ENCODE data around the gene ZNF160. TPM values are rescaled to one million over a fixed set of nuclear protein-coding genes. Genes with fewer than 3 reads are reported as not detected.
"Not testable (repeated sequence)": the region's sequence is repeated elsewhere in the genome, so short reads cannot be mapped to it uniquely, and the experiment has no call there.

Gene ZNF160
- total and polyA plus RNA-seq, 2 of the 4 experiments (the other 2 are of a cell fraction), result 22.6 to 26.9 TPM

DNA sequence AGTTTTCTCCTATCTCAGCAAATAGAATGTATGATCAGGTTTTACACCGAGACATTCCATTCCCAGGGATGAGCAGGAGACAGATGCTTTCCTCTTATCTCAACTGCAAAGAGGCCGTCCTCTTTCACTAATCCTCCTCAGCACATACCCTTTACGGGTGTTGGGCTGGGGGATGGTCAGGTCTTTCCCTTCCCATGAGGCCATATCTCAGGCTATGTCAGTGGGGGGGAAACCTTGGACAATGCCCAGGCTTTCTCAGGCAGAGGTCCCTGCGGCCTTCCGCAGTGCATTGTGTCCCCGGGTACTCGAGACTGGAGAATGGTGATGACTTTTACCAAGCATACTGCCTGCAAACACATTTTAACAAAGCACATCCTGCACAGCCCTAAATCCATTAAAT, 74.9 kb downstream of the ZNF160 start:
- H3K4ac ChIP-seq (ENCODE audit: low read depth, low read length); intact Hi-C loops (cut with micrococcal nuclease); DNase-seq; ATAC-seq (ENCODE audit: low read depth); H2BK5ac ChIP-seq (ENCODE audit: low read depth, low read length, poor library complexity, severe bottlenecking); H3K14ac ChIP-seq (replicated peaks; ENCODE audit: low read depth, low read length); H3K9me1 ChIP-seq (ENCODE audit: insufficient read depth, low read length); H2AK5ac ChIP-seq (ENCODE audit: low read depth, low read length); H3K4me1 ChIP-seq (ENCODE audit: control insufficient read depth, insufficient read depth, low read length); H3K79me1 ChIP-seq (ENCODE audit: low read depth in 1 of 2, low read length in 2 of 2); H3K9ac ChIP-seq (ENCODE audit: low read depth, low read length); POLR2A ChIA-PET (ENCODE audit: unreplicated experiment); H4K20me1 ChIP-seq (ENCODE audit: insufficient read depth, low read length); H2AFZ ChIP-seq (replicated peaks; ENCODE audit: low read length, poor library complexity); H3K27ac ChIP-seq (ENCODE audit: insufficient read depth, low read length); H2BK15ac ChIP-seq (ENCODE audit: low read depth, low read length); H2AK9ac ChIP-seq (replicated peaks; ENCODE audit: low read depth, low read length, poor library complexity); H3K56ac ChIP-seq (ENCODE audit: extremely low read depth, insufficient read depth, low read length); H3K23ac ChIP-seq (ENCODE audit: low read depth, low read length); H3K4me3 ChIP-seq (ENCODE audit: insufficient read depth, low read depth, low read length); H2BK20ac ChIP-seq (ENCODE audit: low read depth, low read length); dilution Hi-C loops (cut with HindIII; ENCODE audit: low sequenced_read_pairs, unreplicated experiment); H4K91ac ChIP-seq (ENCODE audit: insufficient read depth, low read depth, low read length); H2BK120ac ChIP-seq (ENCODE audit: low read depth, low read length); H3K4me2 ChIP-seq (ENCODE audit: low read depth, low read length); H3K9me3 ChIP-seq (ENCODE audit: control insufficient read depth, insufficient read depth, low read length); H3K27me3 ChIP-seq (ENCODE audit: control insufficient read depth, insufficient read depth, low read length); H3K36me3 ChIP-seq (ENCODE audit: control insufficient read depth, insufficient read depth, low read length); in situ Hi-C loops (cut with MboI; ENCODE audit: low sequenced_read_pairs); H4K8ac ChIP-seq (ENCODE audit: low read depth in 2 of 2, low read length in 2 of 2); BruUV-seq (replicated peaks); H3K18ac ChIP-seq (ENCODE audit: low read depth, low read length); H4K5ac ChIP-seq (ENCODE audit: low read depth, low read length): not testable (repeated sequence)
- CTCF ChIA-PET, result interaction anchor here (0.7 kb wide), 1 partner anchor 214 kb away, joined by 3 read pairs; no protein-coding TSS in a partner anchor
- 25% methylated on average over 4 of the region's 7 CpGs; no CpG with 5 or more reads in 1 of the 2 experiments for WGBS, 2 experiments (ENCODE audit: extremely low coverage in 2 of 2, insufficient read length in 1 of 2)
